Measurements from ENCODE around the gene CDH23.

The CDH23 gene

GRCh38 chr10:71659737-71660136 lies 263.0 kb downstream of the CDH23 start:
- DNase-seq (ENCODE audit: low read depth, low spot score): no peak
- no peak overlapping the region for H3K27ac ChIP-seq

- no peak for DNase-seq (ENCODE audit: low read depth, low spot score)
Observed at GRCh38 chr10:71660313-71660712, 263.6 kb downstream of the CDH23 start.

GRCh38 chr10:71661060-71661622 lies 264.4 kb downstream of the CDH23 start:
- DNase-seq (ENCODE audit: low read depth, low spot score): no peak
- H3K27ac ChIP-seq: no peak overlapping the region

More at GRCh38 chr10:71660313-71660712, 263.6 kb downstream of the CDH23 start:
- H3K27ac ChIP-seq: no peak overlapping the region

GRCh38 chr10:71661779-71662336 lies 265.1 kb downstream of the CDH23 start:
- no peak overlapping the region for H3K27ac ChIP-seq

GRCh38 chr10:71663311-71663710 lies 266.6 kb downstream of the CDH23 start:
- DNase-seq (ENCODE audit: low read depth, low spot score): no peak
- no peak overlapping the region for H3K27ac ChIP-seq

More at GRCh38 chr10:71661779-71662336, 265.1 kb downstream of the CDH23 start:
- no peak for DNase-seq (ENCODE audit: low read depth, low spot score)

GRCh38 chr10:71664585-71664984 lies 267.9 kb downstream of the CDH23 start:
- no peak overlapping the region for H3K27ac ChIP-seq
- DNase-seq (ENCODE audit: low read depth, low spot score): no peak

- H3K27ac ChIP-seq: no peak overlapping the region
- DNase-seq (ENCODE audit: low read depth, low spot score): no peak
Observed at GRCh38 chr10:71665456-71665855, 268.7 kb downstream of the CDH23 start.

- H3K27ac ChIP-seq: no peak overlapping the region
- no peak for DNase-seq (ENCODE audit: low read depth, low spot score)
Observed at GRCh38 chr10:71666639-71667386, 270.1 kb downstream of the CDH23 start.

- no peak for DNase-seq (ENCODE audit: low read depth, low spot score)
- H3K27ac ChIP-seq: no peak overlapping the region
Observed at GRCh38 chr10:71667387-71667752, 270.6 kb downstream of the CDH23 start.

- no peak for DNase-seq (ENCODE audit: low read depth, low spot score)
- H3K27ac ChIP-seq: no peak overlapping the region
Observed at GRCh38 chr10:71671994-71672946, 275.6 kb downstream of the CDH23 start.

GRCh38 chr10:71675295-71675970 lies 278.7 kb downstream of the CDH23 start:
- DNase-seq (ENCODE audit: low read depth, low spot score): peak; percentile 6
- no peak overlapping the region for H3K27ac ChIP-seq

- DNase-seq (ENCODE audit: low read depth, low spot score): no peak
- H3K27ac ChIP-seq: no peak overlapping the region
Observed at GRCh38 chr10:71677261-71677660, 280.5 kb downstream of the CDH23 start.

GRCh38 chr10:71678057-71678805 lies 281.5 kb downstream of the CDH23 start:
- H3K27ac ChIP-seq: no peak overlapping the region
- no peak for DNase-seq (ENCODE audit: low read depth, low spot score)

GRCh38 chr10:71679425-71679824 lies 282.7 kb downstream of the CDH23 start:
- DNase-seq (ENCODE audit: low read depth, low spot score): no peak
- no peak overlapping the region for H3K27ac ChIP-seq

- DNase-seq (ENCODE audit: low read depth, low spot score): no peak
- no peak overlapping the region for H3K27ac ChIP-seq
Observed at GRCh38 chr10:71681977-71682376, 285.3 kb downstream of the CDH23 start.

- H3K27ac ChIP-seq: no peak overlapping the region
- no peak for DNase-seq (ENCODE audit: low read depth, low spot score)
Observed at GRCh38 chr10:71683301-71683700, 286.6 kb downstream of the CDH23 start.

- no peak overlapping the region for H3K27ac ChIP-seq
- DNase-seq (ENCODE audit: low read depth, low spot score): no peak
Observed at GRCh38 chr10:71684356-71685173, 287.8 kb downstream of the CDH23 start.

GRCh38 chr10:71685554-71686232 lies 289.0 kb downstream of the CDH23 start:
- no peak for DNase-seq (ENCODE audit: low read depth, low spot score)
- H3K27ac ChIP-seq: no peak overlapping the region
